GM12878 (cell line): ENCODE measurements around the gene RAD51.

Experiments used
- ATF2 ChIP-seq: IDR thresholded peaks from 2 replicates; pipeline ENCODE4 v1.6.1; 2012; ENCODE audit warnings: low read length, inconsistent platforms
- CTCF ChIP-seq, 3 experiments: IDR thresholded peaks in 2 of 3; conservative IDR thresholded peaks in 1 of 3; 2 replicates each; pipeline ENCODE4 v1.5.1; 2011; ENCODE audit warnings: low read depth in 3 of 3, low read length in 3 of 3, mild to moderate bottlenecking in 3 of 3, control low read depth in 2 of 3, moderate library complexity in 2 of 3, inconsistent platforms in 1 of 3, mixed read lengths in 1 of 3; ENCODE audit not compliant: control insufficient read depth in 2 of 3, insufficient read depth in 1 of 3; ENCODE audit errors: extremely low read depth in 1 of 3
- E2F8 ChIP-seq: fragments of 450-650 bp; IDR thresholded peaks from 2 replicates; pipeline ENCODE4 v1.6.1; 2018; ENCODE audit warnings: mild to moderate bottlenecking, low read depth, moderate library complexity; ENCODE audit not compliant: partially characterized antibody
- NFIC ChIP-seq: IDR thresholded peaks from 2 replicates; pipeline ENCODE4 v1.6.1; 2012; ENCODE audit warnings: low read depth, mild to moderate bottlenecking, inconsistent platforms, low read length, moderate library complexity
- TCF12 ChIP-seq: IDR thresholded peaks from 2 replicates; pipeline ENCODE4 v1.6.1; 2011; ENCODE audit warnings: low read depth, mild to moderate bottlenecking, low read length

- TF ChIP-seq TCF12 (no peak), CTCF (IDR thresholded peaks at IDR 0.05 in 2 of 3, conservative IDR thresholded peaks at IDR 0.05 in 1 of 3; ENCODE audit: control insufficient read depth in 2 of 3, extremely low read depth in 1 of 3, insufficient read depth in 1 of 3, low read depth in 3 of 3, low read length in 3 of 3) (no peak), E2F8 (no peak), ATF2 (no peak), NFIC (no peak)
These were observed 2.9 kb downstream of the RAD51 start for GRCh38 chr15:40697916-40698315.
